Heart right ventricle (tissue), 16 donors: ENCODE data around the gene SETD3. TPM values are rescaled to one million over a fixed set of nuclear protein-coding genes. Genes with fewer than 3 reads are reported as not detected.

Experiments
- ATAC-seq, 8 donors: fragments of 200-7000 bp; cut with Tn5 transposase; one replicate each; pipeline ENCODE4 v1.9.1; 2020; ENCODE audit warnings: mild to moderate bottlenecking in 8 of 8, moderate library complexity in 8 of 8, moderate number of reproducible peaks in 1 of 8
- DNase-seq, 2 donors: peaks; one replicate each; pipeline ENCODE4 v3.0.0-alpha.2; 2020
- H3K27ac ChIP-seq, 10 donors: fragments of 200-600 bp; sonication (generic) in 2 of 10; one replicate each; pipeline versions ENCODE4 v1.5.0 to v1.8.0; 2020 to 2022; ENCODE audit warnings: mild to moderate bottlenecking in 3 of 10
- H3K27me3 ChIP-seq, 7 donors: fragments of 200-600 bp; one replicate each; pipeline ENCODE4 v1.8.0; 2021 to 2022; ENCODE audit warnings: mild to moderate bottlenecking in 2 of 7
- H3K36me3 ChIP-seq, 9 donors: fragments of 200-600 bp; sonication (generic) in 1 of 9; one replicate each; pipeline versions ENCODE4 v1.5.0 to v1.8.0; 2020 to 2022; ENCODE audit warnings: mild to moderate bottlenecking in 2 of 9
- H3K4me1 ChIP-seq, 9 donors: fragments of 200-600 bp; sonication (generic) in 1 of 9; one replicate each; pipeline versions ENCODE4 v1.5.0 to v1.8.0; 2020 to 2022; ENCODE audit warnings: mild to moderate bottlenecking in 4 of 9
- H3K4me3 ChIP-seq, 10 donors: fragments of 200-600 bp; sonication (generic) in 2 of 10; one replicate each; pipeline versions ENCODE4 v1.5.0 to v1.8.0; 2020 to 2022; ENCODE audit warnings: mild to moderate bottlenecking in 7 of 10, moderate library complexity in 2 of 10
- H3K9me3 ChIP-seq, 11 donors: fragments of 200-600 bp in 10 of 11; sonication (generic) in 2 of 11; one replicate each; pipeline versions ENCODE4 v1.5.0 to v1.8.0; 2013 to 2022; ENCODE audit warnings: mild to moderate bottlenecking in 2 of 11, control low read depth in 1 of 11, moderate library complexity in 1 of 11
- WGBS, 2 donors: extraction: QIAGEN DNeasy Blood & Tissue Kit; methylation state at CpG; one replicate each; pipeline ENCODE4 v1.1.7; 2013; ENCODE audit warnings: inconsistent platforms in 1 of 2; 5-methylcytosine and 5-hydroxymethylcytosine counted together
- intact Hi-C, 10 donors: fragments of 100-400 bp; cut with DNase I; formaldehyde crosslinking; loops; one replicate each; pipeline versions ENCODE4 v1.11.1 to v1.14.2; 2022
- polyA plus RNA-seq, 2 donors: library from polyadenylated mRNA; stranded (reverse); fragments of 200-250 nt; gene quantifications; one replicate each; pipeline ENCODE4 v1.2.3, GENCODE V29; 2013
- total RNA-seq, 10 donors: library from RNA; stranded (reverse); fragmentation: NEBNext Ultra II Directional in 3 of 10; extraction: Animal tissue kit (Norgen Biotek cat#: 25700) in 3 of 10; gene quantifications; one replicate each; pipeline versions ENCODE4 v1.2.1 to v1.2.4, GENCODE V29; 2021 to 2023
- TF ChIP-seq, protein P1 (sequence below), 9 donors: fragments of 200-600 bp; sonication (generic) in 2 of 9; IDR thresholded peaks; one replicate each; pipeline versions ENCODE4 v1.5.0 to v1.8.0; 2021 to 2022; ENCODE audit warnings: antibody characterized with exemption in 9 of 9, mild to moderate bottlenecking in 5 of 9, moderate library complexity in 1 of 9
- donor health status: Arrhythmogenic right ventricular cardiomyopathy.
- donor health status: ischemic (EF 13 %, LVEDD 7.1; RV severe dilation, severe dysfunction).
- donor health status: healthy with polysubstance abuse.
- donor health status: DM: no; HTN: yes; CAD: no.
- donor health status: DM: no; HTN: no; CAD: no.
- donor health status: ischemic (EF 25% LVEDD 6.9; RV normal size, moderate dysfunction).
- donor health status: ischemic (EF 25% LVEDD 5.7; RV mildly dilated, moderate dysfunction).
- donor health status: healthy.
- donor health status: DM: yes; HTN: yes; CAD: no.
- donor health status: Ischemic cardiomyopathy.
- donor health status: ischemic (EF 35%, LVEDD 5.7; RV mildly dilated, moderate dysfunction).
- donor health status: nonischemic (EF 11% LVEDD 7.7; RV severe dilation, severe dysfunction).
- donor health status: DM: yes; HTN: yes; CAD: no.
- donor health status: PGD.
- donor health status: ischemic (EF 29% LVEDD 5.4; RV normal size, mild dysfunction).
- donor health status: nonischemic (EF 23%, LVEDD 6.1; RV moderate dilation, normal function).

The SETD3 gene
- total and polyA plus RNA-seq, 12 donors, result 35.0 to 129 (median 106) TPM

DNA sequence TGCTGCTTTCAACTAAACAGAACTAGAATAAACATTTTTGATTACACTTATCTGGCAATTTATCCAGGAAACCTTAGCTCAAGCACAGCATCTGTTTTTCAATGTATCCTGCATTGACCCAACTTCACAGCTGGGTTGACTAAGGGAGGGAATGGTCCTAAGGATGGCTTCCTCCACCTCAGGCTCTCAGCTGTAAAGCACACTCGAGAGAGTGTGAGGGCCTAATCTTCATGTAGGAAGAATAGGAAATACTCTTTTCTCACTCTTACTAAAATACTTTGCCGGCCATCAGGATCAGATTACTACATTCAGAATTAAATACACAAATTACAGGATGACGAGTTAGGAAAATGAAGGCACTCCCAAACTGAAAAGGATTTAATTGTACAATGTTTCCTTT lies 7.2 kb downstream of the SETD3 start:
- H3K4me1 ChIP-seq, result peaks cover 4 to 83% (median 55%) of the 10 kb centered on the region in 9 donors
- 73 to 78% methylated on average over 3 of the region's 3 CpGs for WGBS, 2 donors
- no peaks in the 10 kb centered on the region for H3K36me3 ChIP-seq
- intact Hi-C loops, result no loop called here
- no peak overlapping the region for H3K27ac ChIP-seq
- H3K27me3 ChIP-seq, result no peaks in the 10 kb centered on the region
- no peak overlapping the region for H3K4me3 ChIP-seq
- no peaks in the 10 kb centered on the region for H3K9me3 ChIP-seq
- ATAC-seq, result no peak
- DNase-seq, result no peak
- TF ChIP-seq, protein P1, sequence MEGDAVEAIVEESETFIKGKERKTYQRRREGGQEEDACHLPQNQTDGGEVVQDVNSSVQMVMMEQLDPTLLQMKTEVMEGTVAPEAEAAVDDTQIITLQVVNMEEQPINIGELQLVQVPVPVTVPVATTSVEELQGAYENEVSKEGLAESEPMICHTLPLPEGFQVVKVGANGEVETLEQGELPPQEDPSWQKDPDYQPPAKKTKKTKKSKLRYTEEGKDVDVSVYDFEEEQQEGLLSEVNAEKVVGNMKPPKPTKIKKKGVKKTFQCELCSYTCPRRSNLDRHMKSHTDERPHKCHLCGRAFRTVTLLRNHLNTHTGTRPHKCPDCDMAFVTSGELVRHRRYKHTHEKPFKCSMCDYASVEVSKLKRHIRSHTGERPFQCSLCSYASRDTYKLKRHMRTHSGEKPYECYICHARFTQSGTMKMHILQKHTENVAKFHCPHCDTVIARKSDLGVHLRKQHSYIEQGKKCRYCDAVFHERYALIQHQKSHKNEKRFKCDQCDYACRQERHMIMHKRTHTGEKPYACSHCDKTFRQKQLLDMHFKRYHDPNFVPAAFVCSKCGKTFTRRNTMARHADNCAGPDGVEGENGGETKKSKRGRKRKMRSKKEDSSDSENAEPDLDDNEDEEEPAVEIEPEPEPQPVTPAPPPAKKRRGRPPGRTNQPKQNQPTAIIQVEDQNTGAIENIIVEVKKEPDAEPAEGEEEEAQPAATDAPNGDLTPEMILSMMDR (IDR thresholded peaks at IDR 0.05), result no peak

DNA sequence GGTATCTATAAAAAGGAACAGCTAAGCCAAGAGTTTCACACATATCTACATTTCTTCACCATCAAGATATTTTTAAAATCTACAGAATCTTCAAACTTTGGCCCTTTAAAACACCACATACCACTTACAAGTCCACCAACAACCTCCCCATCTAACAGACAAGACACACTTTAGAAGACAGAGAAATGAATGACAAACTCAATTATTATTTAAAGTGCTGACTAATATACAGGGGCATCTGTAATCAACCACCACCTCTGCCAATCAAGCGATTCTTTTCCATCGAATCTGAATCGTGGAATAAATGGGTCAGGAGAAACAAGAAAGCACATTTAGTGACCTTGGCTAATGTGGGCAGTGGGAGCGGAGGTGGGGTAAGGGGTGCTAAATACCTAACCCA lies 7.7 kb downstream of the SETD3 start:
- H3K27ac ChIP-seq, result no peak overlapping the region
- DNase-seq (no peak), ATAC-seq (no peak)
- TF ChIP-seq, protein P1 (IDR thresholded peaks at IDR 0.05), result no peak
- H3K4me3 ChIP-seq, result no peak overlapping the region
- intact Hi-C loops, result no loop called here
- H3K9me3 ChIP-seq, result no peaks in the 10 kb centered on the region
- H3K4me1 ChIP-seq, result peaks cover 7 to 83% (median 54%) of the 10 kb centered on the region in 9 donors
- H3K36me3 ChIP-seq, result no peaks in the 10 kb centered on the region
- WGBS, 2 donors, result 84 to 87% methylated on average over 4 of the region's 4 CpGs
- no peaks in the 10 kb centered on the region for H3K27me3 ChIP-seq

DNA sequence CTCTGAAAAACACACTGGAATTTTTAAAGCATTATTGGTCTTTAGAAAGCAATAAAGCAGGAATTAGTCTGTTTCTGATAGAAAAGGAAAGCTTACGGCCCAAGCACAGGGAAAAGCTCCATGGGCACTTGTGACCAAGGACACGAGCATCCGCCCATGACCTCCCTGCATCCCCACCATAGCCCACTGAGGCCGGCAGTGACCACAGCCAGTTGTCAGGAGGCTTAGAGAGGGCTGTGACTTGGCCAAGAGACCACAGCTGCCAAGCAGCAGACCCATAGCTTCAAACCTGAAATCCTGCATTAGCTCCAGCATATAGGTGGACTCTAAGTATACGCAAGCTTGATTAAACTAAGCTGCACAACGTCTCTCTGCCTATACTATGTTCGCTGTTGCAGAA lies 8.9 kb downstream of the SETD3 start:
- intact Hi-C loops, result no loop called here
- no peaks in the 10 kb centered on the region for H3K36me3 ChIP-seq
- H3K27me3 ChIP-seq, result no peaks in the 10 kb centered on the region
- ATAC-seq (no peak), DNase-seq (no peak)
- WGBS, 2 donors, result 90 to 92% methylated on average over 7 of the region's 7 CpGs
- TF ChIP-seq, protein P1 (IDR thresholded peaks at IDR 0.05), result no peak
- H3K4me1 ChIP-seq, result peaks cover 15 to 83% (median 55%) of the 10 kb centered on the region in 9 donors
- no peaks in the 10 kb centered on the region for H3K9me3 ChIP-seq
- no peak overlapping the region for H3K4me3 ChIP-seq
- no peak overlapping the region for H3K27ac ChIP-seq

DNA sequence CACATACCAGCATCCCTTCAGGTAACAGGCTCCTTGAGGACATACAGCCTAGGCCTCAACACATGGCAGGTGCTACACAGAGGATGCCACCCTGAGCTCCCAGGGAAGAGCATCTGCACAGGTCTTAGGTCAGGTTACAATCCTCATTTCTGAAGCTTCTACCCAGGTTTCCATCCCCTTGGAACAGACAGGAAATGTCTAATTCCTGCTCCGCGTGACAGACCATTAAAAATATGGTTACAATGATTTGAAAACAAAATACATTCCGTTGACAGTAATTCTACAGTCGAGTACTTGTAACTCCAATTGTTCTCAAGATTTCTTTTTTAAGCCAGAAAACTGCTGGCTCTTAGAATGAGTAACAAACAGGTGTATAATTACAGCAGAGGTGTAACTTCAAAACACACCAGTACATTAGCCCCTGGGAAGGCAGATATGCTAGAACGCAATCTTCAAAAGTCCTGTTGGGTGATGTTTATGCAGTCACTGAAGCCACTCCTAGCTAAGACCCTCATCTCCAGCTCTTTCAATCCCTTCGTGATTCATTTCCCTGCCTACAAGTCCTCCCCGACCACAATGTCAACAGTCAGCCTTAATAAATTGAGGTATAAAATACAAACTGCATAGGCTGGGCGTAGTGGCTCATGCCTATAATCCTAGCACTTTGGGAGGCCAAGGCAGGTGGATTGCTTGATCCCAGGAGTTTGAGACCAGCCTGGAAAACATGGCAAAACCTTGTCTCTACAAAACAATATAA lies 11.6 kb downstream of the SETD3 start:
- TF ChIP-seq, protein P1 (IDR thresholded peaks at IDR 0.05), result no peak

More for the DNA sequence above, 11.6 kb downstream of the SETD3 start:
- ATAC-seq (no peak), DNase-seq (no peak)
- Histone ChIP-seq H3K27ac (no peak overlapping the region), H3K4me1 (peaks cover 15 to 60% (median 33%) of the 10 kb centered on the region in 9 donors), H3K27me3 (no peaks in the 10 kb centered on the region), H3K4me3 (no peak overlapping the region), H3K9me3 (no peaks in the 10 kb centered on the region), H3K36me3 (peaks cover 0 to 21% (median 12%) of the 10 kb centered on the region in 9 donors)
- intact Hi-C loops, result no loop called here
- WGBS, 2 donors, result 69 to 80% methylated on average over 8 of the region's 8 CpGs
